Gastrocnemius medialis (tissue), 4 donors: Measurements from ENCODE around the gene SGMS1.

Experiments used
- CTCF ChIP-seq, 5 experiments: fragments of 450-650 bp in 3 of 5; fragments of 200-600 bp in 2 of 5; sonication (generic) in 2 of 5; IDR thresholded peaks in 4 of 5; conservative IDR thresholded peaks in 1 of 5; 1 replicate in 4 of 5; 2 replicates in 1 of 5; pipeline ENCODE4 v1.5.1; 2016 to 2019; ENCODE audit warnings: antibody characterized with exemption in 5 of 5, mild to moderate bottlenecking in 3 of 5, moderate library complexity in 3 of 5
- POLR2A ChIP-seq, 2 donors: fragments of 450-650 bp; IDR thresholded peaks; one replicate each; pipeline ENCODE4 v1.6.1; 2017; ENCODE audit warnings: antibody characterized with exemption in 2 of 2, mild to moderate bottlenecking in 2 of 2, moderate library complexity in 2 of 2

- TF ChIP-seq POLR2A (IDR thresholded peaks at IDR 0.05), result no peak
- no peak for TF ChIP-seq CTCF (IDR thresholded peaks at IDR 0.05 in 4 of 5, conservative IDR thresholded peaks at IDR 0.05 in 1 of 5)
Observed at GRCh38 chr10:50605269-50605950, 18.3 kb downstream of the SGMS1 start.
